OCI-LY3 (cell line): Measurements from ENCODE around the gene PREX1.

ENCODE experiments used
- EZH2phosphoT487 ChIP-seq: fragments of 200-600 bp; shearing (Covaris generic); IDR thresholded peaks from 2 replicates; pipeline ENCODE4 v1.6.1; 2018; ENCODE audit warnings: antibody characterized with exemption, mixed run types, low read depth
- TF ChIP-seq, protein P1 (sequence below): fragments of 200-600, 300-600 bp; sonication (generic); IDR thresholded peaks from 2 replicates; pipeline ENCODE4 v1.5.1; 2014; ENCODE audit warnings: antibody characterized with exemption, low read length, low read depth

DNA sequence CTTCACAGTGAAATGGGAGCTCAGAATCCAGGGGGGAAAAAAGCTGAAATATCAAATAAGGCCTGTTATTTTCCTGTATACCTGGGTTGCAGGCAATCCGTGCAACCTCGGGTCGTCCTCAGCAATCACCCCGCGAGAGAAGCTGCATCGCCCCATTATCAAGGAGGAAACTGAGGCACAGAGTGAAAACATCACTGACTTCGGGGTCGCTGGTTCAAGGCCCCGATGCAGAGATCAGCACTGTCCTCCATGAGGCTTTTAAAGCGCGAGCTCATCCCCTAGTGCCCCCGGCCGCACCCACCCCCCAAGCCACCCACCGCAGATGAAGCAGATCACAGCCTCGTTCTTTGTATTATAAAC is 203.9 kb downstream of the PREX1 start:
- TF ChIP-seq, protein P1, sequence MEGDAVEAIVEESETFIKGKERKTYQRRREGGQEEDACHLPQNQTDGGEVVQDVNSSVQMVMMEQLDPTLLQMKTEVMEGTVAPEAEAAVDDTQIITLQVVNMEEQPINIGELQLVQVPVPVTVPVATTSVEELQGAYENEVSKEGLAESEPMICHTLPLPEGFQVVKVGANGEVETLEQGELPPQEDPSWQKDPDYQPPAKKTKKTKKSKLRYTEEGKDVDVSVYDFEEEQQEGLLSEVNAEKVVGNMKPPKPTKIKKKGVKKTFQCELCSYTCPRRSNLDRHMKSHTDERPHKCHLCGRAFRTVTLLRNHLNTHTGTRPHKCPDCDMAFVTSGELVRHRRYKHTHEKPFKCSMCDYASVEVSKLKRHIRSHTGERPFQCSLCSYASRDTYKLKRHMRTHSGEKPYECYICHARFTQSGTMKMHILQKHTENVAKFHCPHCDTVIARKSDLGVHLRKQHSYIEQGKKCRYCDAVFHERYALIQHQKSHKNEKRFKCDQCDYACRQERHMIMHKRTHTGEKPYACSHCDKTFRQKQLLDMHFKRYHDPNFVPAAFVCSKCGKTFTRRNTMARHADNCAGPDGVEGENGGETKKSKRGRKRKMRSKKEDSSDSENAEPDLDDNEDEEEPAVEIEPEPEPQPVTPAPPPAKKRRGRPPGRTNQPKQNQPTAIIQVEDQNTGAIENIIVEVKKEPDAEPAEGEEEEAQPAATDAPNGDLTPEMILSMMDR: no peak
- TF ChIP-seq EZH2phosphoT487: no peak
